Activated T-cell treated with anti-CD3 and anti-CD28 coated beads, Interleukin-2, amount 50 U/mL, for 1 hour (primary cell): ENCODE data around the gene SLC24A4.

Experiments
- DNase-seq: peaks from one replicate; pipeline ENCODE4 v3.0.0-alpha.2; 2020

Gene SLC24A4

DNA sequence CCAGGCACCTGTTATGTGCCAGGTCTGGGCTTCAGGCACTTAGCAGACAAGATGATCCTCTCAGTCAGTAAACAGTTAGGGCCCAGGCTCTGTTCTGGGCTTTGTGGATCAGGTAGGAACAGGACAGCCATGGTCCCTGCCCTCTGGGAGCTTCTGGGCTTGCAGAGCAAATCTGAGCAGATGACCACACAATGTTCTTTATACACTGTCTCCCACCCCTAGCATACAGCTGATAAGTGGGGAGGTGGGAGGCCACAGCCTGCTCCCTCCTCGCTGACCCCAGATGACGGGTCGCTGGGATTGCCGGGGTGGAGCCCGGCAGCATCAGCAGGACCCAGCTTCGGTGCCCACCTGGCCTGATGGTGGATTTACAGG lies 137.6 kb downstream of the SLC24A4 start:
- no peak for DNase-seq

- DNase-seq: no peak
Measured at GRCh38 chr14:92460916-92461579, 138.1 kb downstream of the SLC24A4 start.

GRCh38 chr14:92461891-92462290 lies 138.9 kb downstream of the SLC24A4 start:
- DNase-seq: no peak

DNA sequence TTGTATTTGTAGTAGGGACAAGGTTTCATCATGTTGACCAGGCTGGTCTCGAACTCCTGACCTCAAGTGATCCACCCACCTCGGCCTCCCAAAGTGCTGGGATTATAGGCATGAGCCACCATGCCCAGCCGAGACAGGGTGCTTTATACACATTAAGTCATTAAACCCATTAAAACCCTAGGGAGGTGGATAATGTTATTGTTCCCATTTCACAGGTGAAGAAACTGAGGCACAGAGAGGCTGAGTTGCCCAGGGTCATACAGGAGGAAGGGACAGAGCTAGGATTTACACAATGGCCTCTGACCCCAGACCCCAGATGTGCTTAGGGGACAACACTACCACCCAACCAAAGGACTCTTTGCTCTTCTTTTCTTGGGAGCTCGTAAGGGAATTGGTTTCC lies 139.6 kb downstream of the SLC24A4 start:
- DNase-seq: no peak

DNA sequence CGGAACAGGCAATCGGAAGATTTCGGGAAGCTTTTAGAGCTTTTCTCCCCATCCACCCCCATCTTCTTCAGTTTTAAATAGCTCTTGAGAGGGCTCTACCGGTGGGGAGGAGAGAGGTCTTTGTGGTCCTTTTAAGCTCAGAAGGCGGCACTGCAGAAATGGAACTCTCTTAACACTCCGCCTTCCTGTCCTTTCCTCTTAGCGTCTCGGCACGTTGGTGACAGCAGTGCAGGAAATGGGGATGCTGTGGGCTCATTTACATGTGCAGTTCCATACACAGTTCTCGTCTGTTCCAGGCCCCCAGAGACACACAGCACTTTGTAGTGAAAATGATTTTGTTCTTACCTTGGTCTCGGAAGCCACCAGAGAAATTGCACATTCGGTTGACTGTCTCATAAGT lies 140.2 kb downstream of the SLC24A4 start:
- peak; percentile 16 for DNase-seq

GRCh38 chr14:92464156-92464555 lies 141.2 kb downstream of the SLC24A4 start:
- DNase-seq: no peak

DNA sequence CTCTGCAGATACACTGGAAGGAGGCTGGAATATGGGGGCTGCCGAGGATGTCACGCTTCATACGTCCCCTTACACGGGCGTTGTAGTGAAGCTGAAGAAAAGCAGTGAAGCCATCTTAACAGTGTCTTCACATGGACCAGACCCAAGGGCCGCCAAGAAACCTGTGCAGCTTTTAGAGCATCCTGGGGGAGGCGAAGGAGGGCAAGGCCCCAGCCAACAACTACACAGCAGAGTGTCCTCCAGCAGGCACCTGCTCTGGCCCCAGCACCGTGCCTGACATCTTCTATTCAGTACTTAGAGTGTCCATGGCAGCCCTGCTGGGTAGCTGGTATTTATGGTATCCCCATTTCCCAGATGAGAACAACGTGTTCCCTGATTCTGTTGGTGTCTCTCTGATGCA lies 141.8 kb downstream of the SLC24A4 start:
- no peak for DNase-seq

GRCh38 chr14:92465353-92466055 lies 142.5 kb downstream of the SLC24A4 start:
- DNase-seq: no peak

- DNase-seq: no peak
Measured at GRCh38 chr14:92466059-92466458, 143.1 kb downstream of the SLC24A4 start.

GRCh38 chr14:92469515-92469914 lies 146.6 kb downstream of the SLC24A4 start:
- DNase-seq: no peak

DNA sequence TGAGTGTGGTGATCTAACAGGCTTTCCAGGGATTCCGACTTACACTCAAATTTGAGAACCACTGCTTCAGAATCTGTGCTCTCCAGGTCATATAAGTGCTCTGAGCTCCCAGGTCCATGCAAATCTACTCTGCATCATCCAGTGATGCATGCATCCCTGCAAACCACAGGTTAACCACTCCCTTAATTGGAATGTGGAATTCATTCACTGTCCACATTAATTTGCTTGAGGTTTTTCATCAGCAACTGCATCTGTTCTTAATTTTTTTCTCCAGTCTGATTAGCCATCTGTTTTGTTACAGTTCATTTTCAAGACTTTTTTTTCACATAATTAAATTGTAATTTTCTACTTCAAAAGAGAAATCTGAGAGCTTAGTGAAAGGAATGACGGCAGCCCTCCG lies 147.2 kb downstream of the SLC24A4 start:
- DNase-seq: no peak

DNA sequence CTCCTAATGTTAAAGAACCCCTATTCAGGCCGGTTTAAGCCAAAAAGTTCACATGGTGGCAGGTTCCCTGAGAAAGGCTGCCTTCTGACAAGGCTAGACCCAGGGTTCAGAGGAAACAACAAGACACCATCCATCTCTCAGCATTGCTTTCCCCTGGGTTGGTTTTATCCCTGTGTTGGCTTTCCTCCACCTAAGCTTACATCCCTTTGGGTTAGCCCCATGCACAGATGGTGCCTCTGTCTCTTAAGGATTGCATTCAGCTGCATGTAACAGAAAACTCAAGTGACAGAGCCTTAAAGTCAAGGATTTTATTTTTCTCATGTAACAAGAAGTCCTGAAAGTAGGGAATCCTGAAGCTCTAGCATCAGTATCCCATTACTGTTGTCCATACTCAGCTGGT lies 147.8 kb downstream of the SLC24A4 start:
- no peak for DNase-seq

DNA sequence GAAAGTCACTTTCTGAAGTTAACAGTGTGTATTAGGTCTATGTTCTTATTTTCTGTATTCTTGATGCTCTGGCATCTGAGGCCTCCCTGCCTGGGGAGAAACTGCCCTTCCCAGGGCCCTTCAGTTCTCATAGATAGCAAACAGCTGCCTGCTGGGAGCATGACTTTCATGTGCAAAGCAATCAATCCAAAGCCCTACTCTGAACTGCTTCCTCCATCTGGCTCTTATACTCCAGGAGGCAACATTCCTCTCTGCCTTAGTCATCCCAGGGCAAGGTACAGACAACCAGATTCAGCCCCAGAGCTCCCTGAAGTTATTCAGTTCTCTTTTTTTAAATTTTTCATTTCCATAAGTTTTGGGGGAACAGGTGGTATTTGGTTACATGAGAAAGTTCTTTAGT lies 149.0 kb downstream of the SLC24A4 start:
- DNase-seq: no peak

DNA sequence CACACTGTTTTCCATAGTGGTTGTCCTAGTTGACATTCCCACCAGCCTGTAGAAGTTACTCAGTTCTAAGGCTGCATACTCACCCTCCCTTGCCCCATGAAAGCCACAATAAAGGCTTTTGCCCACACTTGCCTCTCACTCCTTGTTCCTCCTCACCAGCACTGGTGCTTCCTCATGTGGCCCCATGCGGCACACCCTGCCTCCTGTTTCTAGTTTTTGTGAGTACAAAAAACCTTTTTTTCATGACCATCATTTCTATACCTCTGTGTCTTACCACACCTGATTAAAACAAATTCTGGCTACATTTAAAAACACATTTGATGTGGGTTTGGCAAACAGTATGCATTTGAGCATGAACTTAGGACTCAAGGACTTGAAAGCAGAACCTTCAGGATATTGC lies 149.9 kb downstream of the SLC24A4 start:
- DNase-seq: no peak

DNA sequence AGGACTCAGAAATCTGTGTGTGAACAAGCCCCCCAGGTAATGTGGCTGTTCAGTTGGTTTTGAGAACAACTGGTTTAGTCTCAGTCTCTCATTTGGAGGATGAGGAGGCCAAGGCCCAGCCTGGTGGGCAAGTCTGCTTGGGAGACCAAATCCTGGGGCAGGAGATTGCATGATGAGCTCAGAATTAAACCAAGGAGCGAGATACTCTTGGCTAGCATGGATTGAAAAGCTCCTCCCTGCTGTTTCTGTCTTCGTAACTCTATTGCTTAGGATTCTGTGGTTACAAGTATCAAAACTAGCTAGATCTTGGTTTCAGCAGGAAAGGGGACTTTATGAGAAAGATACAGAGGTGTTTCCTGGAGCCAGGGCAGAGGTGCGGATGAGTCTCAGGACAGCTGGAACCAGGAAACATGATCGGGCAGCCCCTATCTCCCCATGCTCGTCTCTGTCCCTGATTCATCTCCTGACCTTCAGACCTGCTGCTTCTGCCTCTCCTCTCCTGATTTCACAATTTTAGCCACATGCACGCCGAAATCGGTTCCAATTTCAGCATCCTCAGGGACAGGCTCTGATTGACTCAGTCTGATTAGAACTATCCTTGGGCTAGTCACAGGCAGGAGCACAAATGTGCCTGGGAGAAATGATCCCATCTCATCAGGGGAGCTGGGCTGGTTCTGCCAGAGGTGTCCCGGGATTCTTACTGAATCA lies 150.4 kb downstream of the SLC24A4 start:
- no peak for DNase-seq

- no peak for DNase-seq
Measured at GRCh38 chr14:92473969-92474535, 151.1 kb downstream of the SLC24A4 start.

DNA sequence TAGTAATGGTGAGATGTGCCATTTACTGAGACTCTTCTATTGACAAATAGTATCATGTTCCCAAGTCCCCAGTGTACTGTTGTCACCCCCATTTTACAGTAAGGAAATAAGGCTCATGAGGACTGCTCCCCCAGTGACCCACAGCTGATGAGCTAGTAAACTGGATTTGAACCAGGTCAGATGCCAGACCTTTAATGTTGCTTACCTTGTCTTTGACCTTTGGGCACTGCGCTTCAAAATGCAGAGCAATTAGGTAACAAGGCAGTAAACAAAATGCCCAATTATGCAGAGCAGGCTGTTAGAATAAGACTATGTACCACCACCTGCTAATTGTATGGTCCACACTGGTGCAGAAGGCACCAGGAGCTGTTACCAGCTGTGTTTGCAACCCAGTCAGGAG lies 152.1 kb downstream of the SLC24A4 start:
- no peak for DNase-seq

GRCh38 chr14:92475451-92476187 lies 152.7 kb downstream of the SLC24A4 start:
- no peak for DNase-seq

DNA sequence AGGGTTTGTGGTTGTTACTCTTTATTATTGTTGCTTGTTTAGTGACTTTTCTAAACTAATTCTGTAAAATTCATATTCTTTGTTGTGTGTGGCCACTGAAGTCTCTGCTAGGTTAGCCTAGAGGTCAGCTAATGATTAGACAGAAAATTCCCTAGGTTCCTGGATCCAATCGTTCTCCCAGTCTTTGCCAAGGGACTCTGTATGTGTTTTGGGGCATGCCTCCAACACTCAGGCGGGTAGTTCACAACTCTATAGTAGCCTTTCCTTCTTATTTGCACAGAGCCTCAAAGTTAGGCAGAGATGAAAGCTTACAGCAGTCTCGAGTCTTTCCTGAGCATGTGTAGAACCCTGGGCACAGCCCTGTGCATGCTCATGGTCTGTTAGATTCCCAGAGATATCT lies 157.9 kb downstream of the SLC24A4 start:
- DNase-seq: no peak

- no peak for DNase-seq
Measured at GRCh38 chr14:92481386-92481785, 158.4 kb downstream of the SLC24A4 start.

DNA sequence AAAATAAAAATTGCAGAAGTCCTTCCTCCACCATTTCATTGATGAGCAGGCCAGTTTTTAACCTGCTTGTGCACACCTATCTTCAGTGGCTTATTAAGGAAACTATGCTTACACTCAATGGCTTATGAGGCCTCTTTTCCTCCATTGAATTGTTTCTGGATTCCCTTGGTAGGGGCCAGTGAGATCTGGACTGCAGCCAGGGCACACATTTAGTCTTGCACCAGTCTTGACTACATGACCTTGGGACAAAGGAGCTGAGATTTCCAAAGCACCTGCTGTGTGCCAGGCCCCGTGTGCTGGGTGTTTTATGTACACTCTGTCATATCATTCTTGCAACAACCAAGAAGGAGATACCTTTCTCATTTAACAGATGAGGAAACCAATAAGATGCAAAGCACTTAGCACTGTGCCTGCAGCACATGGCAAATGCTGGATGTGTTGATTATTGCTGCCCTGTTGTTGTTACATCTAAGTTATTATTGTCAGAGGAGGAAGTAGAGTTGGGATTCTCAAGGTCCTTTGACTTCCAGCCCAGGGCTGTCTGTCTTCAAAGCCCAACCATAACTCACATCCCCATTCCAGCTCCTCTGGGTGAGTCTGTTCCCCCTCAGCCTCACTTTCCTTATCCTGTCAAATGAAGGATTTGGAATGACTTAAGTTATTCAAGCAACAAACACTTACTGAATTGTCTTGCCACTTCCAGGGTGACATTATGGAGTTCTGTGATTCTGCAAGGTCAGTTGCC lies 159.0 kb downstream of the SLC24A4 start:
- DNase-seq: no peak

GRCh38 chr14:92482621-92483319 lies 159.8 kb downstream of the SLC24A4 start:
- no peak for DNase-seq
